Rectal smooth muscle tissue (tissue), 1 donor: ENCODE results near the gene SPATA16.
"Not testable (repeated sequence)": the region's sequence is repeated elsewhere in the genome, so short reads cannot be mapped to it uniquely, and the experiment has no call there.

Experiments used
- H3K27ac ChIP-seq: one replicate; pipeline ENCODE4 v1.7.0; 2013; ENCODE audit warnings: low read depth, low read length, inconsistent platforms
- H3K27me3 ChIP-seq: one replicate; pipeline ENCODE4 v1.7.0; 2013; ENCODE audit warnings: low read length; ENCODE audit not compliant: control insufficient read depth, insufficient read depth
- H3K36me3 ChIP-seq: one replicate; pipeline ENCODE4 v1.7.0; 2013; ENCODE audit warnings: low read length; ENCODE audit not compliant: control insufficient read depth, insufficient read depth
- H3K4me1 ChIP-seq: one replicate; pipeline ENCODE4 v1.7.0; 2013; ENCODE audit warnings: low read length; ENCODE audit not compliant: control insufficient read depth, insufficient read depth
- H3K4me3 ChIP-seq: one replicate; pipeline ENCODE4 v1.7.0; 2013; ENCODE audit warnings: low read length
- H3K9ac ChIP-seq: one replicate; pipeline ENCODE4 v1.7.0; 2013; ENCODE audit warnings: low read length

Gene SPATA16

GRCh38 chr3:173049360-173049759, 91.7 kb downstream of the SPATA16 start:
- H3K4me1 ChIP-seq = no peaks in the 10 kb centered on the region
- H3K27ac ChIP-seq = no peak overlapping the region
- no peak overlapping the region for H3K9ac ChIP-seq
- H3K4me3 ChIP-seq = no peak overlapping the region
- no peaks in the 10 kb centered on the region for H3K36me3 ChIP-seq
- H3K27me3 ChIP-seq = no peaks in the 10 kb centered on the region

DNA sequence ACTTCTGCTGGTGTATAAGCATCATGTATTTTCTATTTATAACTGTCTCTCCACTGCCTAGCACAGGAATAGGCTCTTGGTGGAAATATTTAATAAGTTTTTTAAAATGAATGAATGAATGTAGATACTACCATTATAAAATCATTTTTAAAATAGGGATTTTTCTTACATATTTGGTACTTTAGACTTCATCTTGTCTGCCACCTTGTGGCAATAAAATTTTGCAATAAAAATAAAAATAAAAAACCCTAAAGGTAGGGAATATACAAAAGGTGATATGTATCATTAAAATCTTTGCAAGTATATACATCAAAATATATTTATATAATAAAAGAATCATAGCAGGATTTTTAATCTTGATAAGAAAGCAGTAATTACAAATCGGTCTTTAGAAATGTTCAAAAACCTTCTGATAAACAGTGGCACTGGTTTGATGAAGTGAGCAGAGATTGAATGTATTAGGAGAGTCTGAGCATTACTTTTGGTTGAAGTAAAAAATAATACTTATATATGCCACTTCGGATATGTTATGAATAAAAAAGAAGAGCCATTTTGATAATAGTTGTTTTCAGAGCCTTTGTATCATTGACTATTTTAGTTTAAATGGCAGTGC, 95.2 kb downstream of the SPATA16 start:
- no peak overlapping the region for H3K4me3 ChIP-seq
- no peak overlapping the region for H3K27ac ChIP-seq
- no peaks in the 10 kb centered on the region for H3K36me3 ChIP-seq
- H3K4me1 ChIP-seq = no peaks in the 10 kb centered on the region
- H3K9ac ChIP-seq = no peak overlapping the region
- no peaks in the 10 kb centered on the region for H3K27me3 ChIP-seq

DNA sequence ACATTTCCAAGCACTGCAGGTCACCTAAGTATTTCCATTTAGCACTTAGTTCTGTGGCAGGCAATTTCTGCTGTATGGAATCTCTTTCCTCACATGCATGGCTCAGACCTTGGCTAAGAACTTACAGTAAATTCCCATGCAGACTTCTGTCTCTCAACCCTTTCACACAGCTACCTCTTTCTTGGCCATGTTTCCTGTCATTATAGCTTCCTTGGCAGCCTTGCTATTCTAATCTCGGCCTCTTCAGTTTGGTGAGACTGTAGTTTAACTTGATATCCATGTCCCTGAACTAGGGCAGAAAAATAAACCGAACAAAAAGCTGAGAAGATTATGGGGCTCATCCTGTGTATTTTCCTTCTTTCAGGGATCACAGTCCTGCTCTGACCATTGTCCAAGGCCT, 96.0 kb downstream of the SPATA16 start:
- Histone ChIP-seq H3K4me3 (no peak overlapping the region), H3K9ac (no peak overlapping the region), H3K27me3 (no peaks in the 10 kb centered on the region), H3K36me3 (no peaks in the 10 kb centered on the region), H3K4me1 (no peaks in the 10 kb centered on the region), H3K27ac (no peak overlapping the region)

DNA sequence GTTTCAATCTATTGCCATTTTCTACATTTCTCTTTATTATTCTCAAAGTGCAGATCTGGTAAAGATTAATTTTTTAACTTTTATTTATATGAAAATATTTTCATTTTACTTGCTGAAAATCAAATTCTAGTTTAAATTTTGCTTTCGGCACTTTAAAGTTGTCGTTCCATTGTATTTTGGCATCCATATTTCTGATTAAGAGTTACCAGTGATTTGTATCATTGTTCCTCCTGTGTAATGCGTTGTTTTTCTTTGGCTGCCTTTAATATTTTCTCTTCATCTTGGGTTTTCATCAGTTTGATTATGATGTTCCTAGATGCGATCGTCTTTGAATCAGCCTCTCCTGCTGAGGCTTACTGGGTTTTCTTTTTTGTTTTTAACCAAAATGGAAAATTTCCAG, 97.3 kb downstream of the SPATA16 start:
- H3K9ac ChIP-seq = no peak overlapping the region

DNA sequence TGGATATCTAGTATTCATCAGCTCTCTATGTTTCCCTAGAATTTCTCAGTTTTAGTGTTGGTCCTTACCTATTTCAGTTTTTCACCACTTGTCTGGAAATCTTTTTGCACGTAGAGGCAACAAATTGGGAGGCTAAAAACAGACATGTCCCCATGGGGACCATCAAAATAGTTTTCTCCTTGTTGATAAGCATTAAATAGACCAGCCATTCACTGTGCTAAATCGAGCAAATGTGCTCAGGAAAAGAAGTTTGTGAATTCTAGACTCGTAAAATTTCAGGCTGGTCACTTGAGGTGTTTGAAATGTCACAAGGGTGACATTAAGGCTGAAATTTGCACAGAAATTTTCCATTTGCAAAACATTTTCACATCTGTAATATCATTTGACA, 102.6 kb downstream of the SPATA16 start:
- H3K27me3 ChIP-seq = no peaks in the 10 kb centered on the region
- no peaks in the 10 kb centered on the region for H3K36me3 ChIP-seq
- no peak overlapping the region for H3K9ac ChIP-seq
- no peak overlapping the region for H3K27ac ChIP-seq
- no peak overlapping the region for H3K4me3 ChIP-seq
- no peaks in the 10 kb centered on the region for H3K4me1 ChIP-seq

More for the DNA sequence above, 97.3 kb downstream of the SPATA16 start:
- Histone ChIP-seq H3K4me1 (no peaks in the 10 kb centered on the region), H3K4me3 (no peak overlapping the region), H3K36me3 (no peaks in the 10 kb centered on the region), H3K27me3 (no peaks in the 10 kb centered on the region), H3K27ac (no peak overlapping the region)

- no peaks in the 10 kb centered on the region for H3K36me3 ChIP-seq
- no peak overlapping the region for H3K27ac ChIP-seq
- no peaks in the 10 kb centered on the region for H3K27me3 ChIP-seq
- H3K9ac ChIP-seq = no peak overlapping the region
- H3K4me3 ChIP-seq = no peak overlapping the region
- H3K4me1 ChIP-seq = no peaks in the 10 kb centered on the region
Measured at GRCh38 chr3:173037840-173038483, 103.1 kb downstream of the SPATA16 start.

- no peaks in the 10 kb centered on the region for H3K27me3 ChIP-seq
- no peaks in the 10 kb centered on the region for H3K4me1 ChIP-seq
- H3K36me3 ChIP-seq = no peaks in the 10 kb centered on the region
- H3K4me3 ChIP-seq = no peak overlapping the region
- H3K9ac ChIP-seq = no peak overlapping the region
- no peak overlapping the region for H3K27ac ChIP-seq
Measured at GRCh38 chr3:173030273-173030672, 110.8 kb downstream of the SPATA16 start.

GRCh38 chr3:173028351-173028750, 112.7 kb downstream of the SPATA16 start:
- Histone ChIP-seq H3K27ac (no peak overlapping the region), H3K4me1 (no peaks in the 10 kb centered on the region), H3K4me3 (no peak overlapping the region), H3K9ac (no peak overlapping the region), H3K36me3 (no peaks in the 10 kb centered on the region), H3K27me3 (no peaks in the 10 kb centered on the region)

GRCh38 chr3:173027429-173027828, 113.6 kb downstream of the SPATA16 start:
- Histone ChIP-seq H3K9ac (no peak overlapping the region), H3K27ac (no peak overlapping the region), H3K4me1 (no peaks in the 10 kb centered on the region), H3K36me3 (no peaks in the 10 kb centered on the region), H3K27me3 (no peaks in the 10 kb centered on the region), H3K4me3 (no peak overlapping the region)

DNA sequence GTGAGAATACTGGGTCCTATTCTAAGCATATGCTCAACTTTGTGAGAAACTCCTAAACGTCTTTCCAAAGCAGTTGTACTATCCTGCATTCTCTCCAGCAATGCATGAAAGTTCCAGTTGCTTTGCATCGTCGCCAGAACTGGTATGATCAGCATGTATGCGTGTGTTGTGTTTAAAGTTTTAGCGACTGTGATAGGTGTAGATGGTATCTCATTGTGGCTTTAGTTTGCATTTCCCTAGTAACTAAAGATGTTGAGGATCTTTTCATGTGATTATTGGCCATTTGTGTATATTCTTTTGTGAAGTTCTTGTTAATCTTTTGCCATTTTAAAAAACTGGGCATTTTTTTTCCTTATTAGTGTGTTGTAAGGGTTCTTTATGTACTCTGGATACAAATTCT, 115.1 kb downstream of the SPATA16 start:
- Histone ChIP-seq H3K36me3 (no peaks in the 10 kb centered on the region), H3K4me1 (no peaks in the 10 kb centered on the region), H3K9ac (no peak overlapping the region), H3K27me3 (no peaks in the 10 kb centered on the region), H3K27ac (no peak overlapping the region), H3K4me3 (no peak overlapping the region)

- H3K4me1 ChIP-seq = no peaks in the 10 kb centered on the region
- H3K36me3 ChIP-seq = no peaks in the 10 kb centered on the region
- H3K4me3 ChIP-seq = no peak overlapping the region
- H3K27me3 ChIP-seq = no peaks in the 10 kb centered on the region
- no peak overlapping the region for H3K27ac ChIP-seq
- no peak overlapping the region for H3K9ac ChIP-seq
Measured at GRCh38 chr3:173021547-173022185, 119.4 kb downstream of the SPATA16 start.

DNA sequence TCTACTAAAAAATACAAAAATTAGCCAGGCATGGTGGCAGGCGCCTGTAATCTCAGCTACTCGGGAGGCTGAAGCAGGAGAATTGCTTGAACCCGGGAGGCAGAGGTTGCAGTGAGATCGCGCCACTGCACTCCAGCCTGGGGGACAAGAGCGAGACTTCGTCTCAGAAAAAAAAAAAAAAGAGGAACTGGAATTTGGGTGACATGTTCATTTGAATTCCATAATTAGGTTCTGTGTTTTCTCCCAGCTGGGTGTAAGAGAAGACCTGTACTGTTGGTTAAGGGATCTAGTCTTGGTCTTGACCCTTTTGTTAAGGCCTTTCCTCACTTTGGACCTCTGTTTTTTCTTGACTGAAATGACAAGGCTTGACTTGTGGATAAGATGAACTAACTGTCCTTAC, 120.9 kb downstream of the SPATA16 start:
- H3K27me3 ChIP-seq, H3K4me1 ChIP-seq, H3K36me3 ChIP-seq, H3K9ac ChIP-seq, H3K27ac ChIP-seq, H3K4me3 ChIP-seq: not testable (repeated sequence)

DNA sequence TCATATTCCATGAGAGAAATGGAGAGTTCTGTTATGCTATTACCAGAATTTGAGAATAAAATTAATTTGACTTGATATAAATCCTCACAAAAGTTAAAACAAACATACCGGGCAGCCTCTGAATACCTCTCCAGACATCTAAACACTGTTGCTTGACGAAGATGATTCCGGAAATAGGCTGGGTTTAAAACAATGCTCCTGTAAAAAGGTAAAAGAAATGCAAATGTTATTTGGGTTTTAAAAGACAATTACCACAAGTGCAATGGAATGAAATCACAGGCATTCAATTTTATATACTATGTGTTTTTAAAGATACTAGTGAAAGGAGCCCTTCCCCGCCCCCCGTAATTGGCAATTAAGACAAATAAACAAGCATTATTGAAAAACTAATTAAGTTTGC, 121.7 kb downstream of the SPATA16 start:
- Histone ChIP-seq H3K9ac (no peak overlapping the region), H3K4me3 (no peak overlapping the region), H3K27me3 (no peaks in the 10 kb centered on the region), H3K4me1 (no peaks in the 10 kb centered on the region), H3K36me3 (no peaks in the 10 kb centered on the region), H3K27ac (no peak overlapping the region)
